Erythroblast (primary cell): ENCODE results near the gene PRUNE2.

Source experiments
- GATA1 ChIP-seq: IDR thresholded peaks from 2 replicates; pipeline ENCODE4 v1.6.1; 2011; ENCODE audit warnings: low read depth, mild to moderate bottlenecking, control low read depth, low read length, moderate library complexity
- POLR2A ChIP-seq: IDR thresholded peaks from 2 replicates; pipeline ENCODE4 v1.6.1; 2011; ENCODE audit warnings: mild to moderate bottlenecking, low read length

GRCh38 chr9:76921165-76921564 is 15.3 kb upstream of the PRUNE2 start:
- TF ChIP-seq POLR2A (no peak), GATA1 (no peak)
